GM21360 (cell line): Measurements from ENCODE around the gene CHAD.
"Not testable (repeated sequence)": the region's sequence is repeated elsewhere in the genome, so short reads cannot be mapped to it uniquely, and the experiment has no call there.

Experiments used
- ATAC-seq: cut with Tn5 transposase; IDR thresholded peaks from one replicate; pipeline ENCODE4 v1.9.1; 2021; ENCODE audit warnings: mild to moderate bottlenecking, moderate library complexity; ENCODE audit not compliant: unreplicated experiment

The CHAD gene

GRCh38 chr17:50475775-50476544, 7.3 kb upstream of the CHAD start:
- not testable (repeated sequence) for ATAC-seq

GRCh38 chr17:50475362-50475761, 6.7 kb upstream of the CHAD start:
- no peak for ATAC-seq

GRCh38 chr17:50474523-50474922, 5.8 kb upstream of the CHAD start:
- no peak for ATAC-seq

- no peak for ATAC-seq
Observed at GRCh38 chr17:50473901-50474300, 5.2 kb upstream of the CHAD start.

GRCh38 chr17:50472761-50473161, 4.1 kb upstream of the CHAD start:
- not testable (repeated sequence) for ATAC-seq

- ATAC-seq, result no peak
Observed at GRCh38 chr17:50472286-50472685, 3.6 kb upstream of the CHAD start.

GRCh38 chr17:50471009-50471905, 2.6 kb upstream of the CHAD start:
- no peak for ATAC-seq

GRCh38 chr17:50470426-50470825, 1.7 kb upstream of the CHAD start:
- ATAC-seq, result no peak

GRCh38 chr17:50469671-50470305, 1.1 kb upstream of the CHAD start:
- ATAC-seq, result no peak

- no peak for ATAC-seq
Observed at GRCh38 chr17:50469208-50469605, 527 bp upstream of the CHAD start.

GRCh38 chr17:50467855-50468303, 801 bp downstream of the CHAD start:
- ATAC-seq, result no peak

GRCh38 chr17:50467114-50467854, 1.4 kb downstream of the CHAD start:
- ATAC-seq, result no peak

- ATAC-seq, result no peak
Observed at GRCh38 chr17:50466371-50467113, 2.1 kb downstream of the CHAD start.

GRCh38 chr17:50465635-50466034, 3.0 kb downstream of the CHAD start:
- ATAC-seq, result no peak

GRCh38 chr17:50465171-50465570, 3.5 kb downstream of the CHAD start:
- no peak for ATAC-seq

GRCh38 chr17:50464736-50465135, 3.9 kb downstream of the CHAD start:
- ATAC-seq, result no peak

GRCh38 chr17:50464121-50464520, 4.6 kb downstream of the CHAD start:
- ATAC-seq, result no peak

GRCh38 chr17:50462446-50462845, 6.2 kb downstream of the CHAD start:
- ATAC-seq, result no peak

GRCh38 chr17:50461550-50462132, 7.0 kb downstream of the CHAD start:
- ATAC-seq, result no peak
